Loucy (cell line): ENCODE results near the gene SIM2.

Experiments
- H2AFZ ChIP-seq: fragments of 200-600 bp; sonication (generic); 2 replicates; pipeline ENCODE4 v1.6.0; 2016; ENCODE audit warnings: antibody characterized with exemption, mild to moderate bottlenecking, low read length, moderate library complexity
- H3F3A ChIP-seq: fragments of 200-600 bp; 2 replicates; pipeline ENCODE4 v1.6.0; 2016; ENCODE audit warnings: antibody characterized with exemption, low read depth, mild to moderate bottlenecking
- H3K27me3 ChIP-seq: fragments of 200-600 bp; sonication (generic); 2 replicates; pipeline ENCODE4 v1.6.1; 2014; ENCODE audit warnings: low read length, mild to moderate bottlenecking; ENCODE audit not compliant: insufficient read depth, poor library complexity, severe bottlenecking
- H3K36me3 ChIP-seq: fragments of 200-600 bp; sonication (generic); 2 replicates; pipeline ENCODE4 v1.6.1; 2016; ENCODE audit warnings: low read length; ENCODE audit not compliant: insufficient read depth
- H3K4me1 ChIP-seq: fragments of 200-600 bp; sonication (generic); 2 replicates; pipeline ENCODE4 v1.5.1; 2014; ENCODE audit warnings: low read length, mild to moderate bottlenecking; ENCODE audit not compliant: insufficient read depth, poor library complexity, severe bottlenecking
- H3K4me2 ChIP-seq: fragments of 200-600 bp; sonication (generic); 2 replicates; pipeline ENCODE4 v1.6.0; 2014; ENCODE audit warnings: antibody characterized with exemption, low read length, low read depth, mild to moderate bottlenecking; ENCODE audit not compliant: poor library complexity, severe bottlenecking
- H3K4me3 ChIP-seq: fragments of 200-600 bp; sonication (generic); 2 replicates; pipeline ENCODE4 v1.5.1; 2014; ENCODE audit warnings: low read length, mild to moderate bottlenecking, mixed read lengths; ENCODE audit not compliant: poor library complexity, severe bottlenecking
- H3K79me2 ChIP-seq: fragments of 200-600 bp; sonication (generic); 2 replicates; pipeline ENCODE4 v1.6.1; 2014; ENCODE audit warnings: low read length; ENCODE audit not compliant: insufficient read depth
- H3K9ac ChIP-seq: fragments of 200-600 bp; sonication (generic); 2 replicates; pipeline ENCODE4 v1.6.0; 2014; ENCODE audit warnings: mild to moderate bottlenecking, low read depth, low read length, moderate library complexity; ENCODE audit not compliant: poor library complexity, severe bottlenecking
- H3K9me2 ChIP-seq: fragments of 200-600 bp; sonication (generic); replicated peaks from 2 replicates; pipeline ENCODE4 v1.6.1; 2016; ENCODE audit warnings: low read depth, low read length, mixed read lengths
- H3K9me3 ChIP-seq: fragments of 200-600 bp; sonication (generic); 2 replicates; pipeline ENCODE4 v1.6.1; 2014; ENCODE audit warnings: mild to moderate bottlenecking, antibody characterized with exemption, low read length, low read depth; ENCODE audit not compliant: insufficient read depth
- H4K20me1 ChIP-seq: fragments of 200-600 bp; sonication (generic); 2 replicates; pipeline ENCODE4 v1.6.0; 2014; ENCODE audit warnings: antibody characterized with exemption, low read length, mild to moderate bottlenecking; ENCODE audit not compliant: insufficient read depth, poor library complexity, severe bottlenecking
- CTCF ChIP-seq: fragments of 200-600 bp; sonication (generic); conservative IDR thresholded peaks from 2 replicates; pipeline ENCODE4 v1.5.1; 2014; ENCODE audit warnings: mild to moderate bottlenecking, antibody characterized with exemption, low read length
- EZH2phosphoT487 ChIP-seq: fragments of 200-600 bp; IDR thresholded peaks from 2 replicates; pipeline ENCODE4 v1.6.1; 2018; ENCODE audit warnings: antibody characterized with exemption, mild to moderate bottlenecking, moderate library complexity, borderline replicate concordance

Gene SIM2

GRCh38 chr21:36757196-36757595 lies 58.3 kb downstream of the SIM2 start:
- no peaks in the 10 kb centered on the region for H3K9me3 ChIP-seq
- no peaks in the 10 kb centered on the region for H4K20me1 ChIP-seq
- peaks cover 45% of the 10 kb centered on the region for H3K4me1 ChIP-seq
- H3K4me3 ChIP-seq, result no peak overlapping the region
- H2AFZ ChIP-seq, result no peak overlapping the region
- no peaks in the 10 kb centered on the region for H3K9me2 ChIP-seq
- no peak overlapping the region for H3K4me2 ChIP-seq
- H3K79me2 ChIP-seq, result no peaks in the 10 kb centered on the region
- H3F3A ChIP-seq, result peaks cover 4% of the 10 kb centered on the region; the same call in 1 of the 2 replicates
- H3K9ac ChIP-seq, result no peak overlapping the region
- H3K27me3 ChIP-seq, result no peaks in the 10 kb centered on the region
- TF ChIP-seq CTCF, result peak; percentile 32
- no peak for TF ChIP-seq EZH2phosphoT487
- no peaks in the 10 kb centered on the region for H3K36me3 ChIP-seq

DNA sequence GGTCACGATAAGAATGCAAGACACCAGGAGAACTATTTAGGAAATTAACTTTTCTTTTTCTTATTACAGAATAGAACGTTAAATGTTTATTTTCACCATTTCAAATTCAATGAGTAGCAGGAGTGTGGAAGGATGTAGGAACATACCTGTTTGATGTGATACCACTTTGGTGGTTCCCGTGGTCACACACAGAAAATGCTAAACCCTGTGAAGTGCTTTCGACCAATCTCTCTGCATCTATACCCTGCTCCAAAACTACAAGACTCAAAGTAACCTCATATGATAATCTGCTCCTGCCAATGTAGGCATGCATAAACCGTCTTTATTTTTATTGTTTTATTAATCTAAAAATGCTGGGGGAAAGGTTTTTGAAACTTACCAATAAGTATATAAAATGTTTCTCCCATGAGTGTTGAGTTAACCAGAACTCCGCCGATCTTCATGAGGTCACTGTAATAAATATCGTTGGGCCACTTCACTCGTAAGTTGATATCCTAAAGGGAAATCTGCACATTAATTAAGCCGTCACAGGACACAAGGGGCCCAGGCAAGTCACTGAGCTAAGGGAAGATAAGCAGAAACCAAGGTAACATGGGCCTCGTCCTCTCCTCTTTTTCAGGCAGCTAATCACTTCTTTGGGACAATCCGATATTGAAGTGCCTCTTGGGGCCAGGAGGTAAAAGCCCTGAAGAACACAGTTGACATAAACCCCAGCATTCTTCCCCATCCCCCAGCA lies 60.6 kb downstream of the SIM2 start:
- Histone ChIP-seq H3K4me3 (peak overlapping the region; percentile 46), H3K9me3 (no peaks in the 10 kb centered on the region), H3K4me2 (peak overlapping the region; percentile 47), H3K79me2 (no peaks in the 10 kb centered on the region), H3K36me3 (no peaks in the 10 kb centered on the region), H3K27me3 (no peaks in the 10 kb centered on the region), H3K4me1 (peaks cover 45% of the 10 kb centered on the region), H4K20me1 (no peaks in the 10 kb centered on the region), H3F3A (peaks cover 4% of the 10 kb centered on the region; the same call in 1 of the 2 replicates), H3K9me2 (no peaks in the 10 kb centered on the region), H2AFZ (no peak overlapping the region), H3K9ac (peak overlapping the region; percentile 50)
- no peak for TF ChIP-seq CTCF

DNA sequence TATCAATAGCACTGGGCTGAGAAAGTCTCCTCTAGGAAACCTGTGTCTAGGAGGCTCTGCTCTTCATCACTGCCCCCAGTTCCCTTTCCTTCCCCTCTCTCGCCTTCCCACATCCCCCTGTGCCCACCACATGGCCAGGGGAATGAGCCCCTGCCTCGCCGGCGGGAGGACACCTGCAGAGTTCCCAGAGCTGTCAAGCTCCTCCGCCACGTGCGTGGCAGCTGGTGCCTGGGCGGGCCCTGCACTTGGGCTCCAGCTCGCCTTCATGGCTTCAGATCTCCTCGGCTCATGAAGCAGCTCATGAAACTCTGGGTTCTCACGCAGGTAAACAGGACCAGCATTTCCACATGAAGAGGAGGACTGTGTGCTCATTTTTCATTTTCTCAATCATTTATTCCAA lies 62.8 kb downstream of the SIM2 start:
- no peaks in the 10 kb centered on the region for H3K9me3 ChIP-seq
- H3K9me2 ChIP-seq, result no peaks in the 10 kb centered on the region
- peaks cover 4% of the 10 kb centered on the region; the same call in 1 of the 2 replicates for H3F3A ChIP-seq
- H3K36me3 ChIP-seq, result no peaks in the 10 kb centered on the region
- H3K4me1 ChIP-seq, result peaks cover 45% of the 10 kb centered on the region
- H2AFZ ChIP-seq, result no peak overlapping the region
- H3K4me2 ChIP-seq, result no peak overlapping the region
- no peaks in the 10 kb centered on the region for H3K79me2 ChIP-seq
- H4K20me1 ChIP-seq, result no peaks in the 10 kb centered on the region
- no peaks in the 10 kb centered on the region for H3K27me3 ChIP-seq
- TF ChIP-seq CTCF (no peak), EZH2phosphoT487 (no peak)
- no peak overlapping the region for H3K4me3 ChIP-seq
- H3K9ac ChIP-seq, result no peak overlapping the region
